HG03095 (cell line): ENCODE measurements around the gene NT5C1B.

Source experiments
- ATAC-seq: cut with Tn5 transposase; IDR thresholded peaks from one replicate; pipeline ENCODE4 v1.9.1; 2021; ENCODE audit warnings: moderate library complexity; ENCODE audit not compliant: unreplicated experiment

The NT5C1B gene

DNA sequence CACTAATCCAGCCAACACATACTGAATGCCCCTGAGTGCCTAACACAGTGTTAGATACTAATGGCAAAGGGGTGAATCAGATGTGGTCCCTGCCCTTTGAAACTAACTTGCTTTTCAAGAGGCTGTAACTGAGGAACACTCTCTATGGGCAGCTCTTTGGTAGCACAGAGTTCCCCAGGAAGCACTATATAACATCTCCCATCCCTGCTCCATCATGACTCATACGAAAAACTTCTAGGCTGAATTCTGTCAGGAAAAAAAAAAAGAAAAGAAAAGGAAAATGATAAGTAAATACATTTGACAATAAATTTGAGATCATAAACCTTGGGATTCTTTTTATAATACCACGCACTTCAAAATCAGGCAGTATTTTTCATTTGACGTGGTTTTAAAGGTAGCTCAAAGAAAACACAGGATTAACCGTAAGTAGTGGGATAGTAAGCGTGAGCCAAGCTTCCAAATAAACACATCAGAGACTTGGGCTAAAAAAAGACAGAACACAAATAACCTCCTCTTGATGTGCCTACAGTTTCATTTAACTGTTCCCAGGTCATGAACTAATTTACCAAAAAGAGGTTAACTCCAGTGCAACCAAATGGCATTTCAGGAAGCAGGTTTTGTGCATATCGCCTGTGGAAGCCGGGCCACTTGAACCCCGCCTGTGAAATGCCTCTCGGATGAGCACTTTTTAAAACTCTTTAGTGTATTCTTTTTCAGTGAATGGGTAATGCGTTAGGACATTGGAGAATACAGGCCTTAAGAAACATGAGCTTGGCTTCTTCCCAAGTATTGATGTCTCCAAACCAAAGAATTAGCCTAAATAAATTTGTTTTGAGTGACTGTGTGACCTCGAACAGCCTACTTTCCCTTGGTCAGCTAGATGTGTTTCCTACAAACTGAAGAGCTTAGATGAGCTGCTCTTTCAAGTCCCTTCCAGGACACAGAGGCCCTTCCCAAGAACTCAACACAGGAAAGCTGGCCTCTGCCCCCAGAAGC, 71.0 kb downstream of the NT5C1B start:
- no peak for ATAC-seq

DNA sequence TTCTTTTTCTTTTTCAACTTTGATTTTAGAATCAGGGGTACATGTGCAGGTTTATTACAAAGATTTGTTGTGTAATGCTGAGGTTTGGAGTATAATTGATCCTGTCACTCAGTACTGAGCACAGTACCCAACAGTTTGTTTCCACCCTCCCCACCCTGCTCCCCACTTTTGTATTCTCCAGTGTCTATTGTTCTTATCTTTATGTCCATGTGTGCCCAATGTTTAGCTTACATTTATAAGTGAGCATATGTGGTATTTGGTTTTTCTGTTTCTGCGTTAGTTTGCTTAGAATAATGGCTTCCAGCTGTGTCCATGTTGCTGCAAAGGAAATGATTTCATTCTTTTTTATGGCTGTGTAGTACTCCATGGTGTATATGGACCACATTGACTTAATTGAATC, 72.0 kb downstream of the NT5C1B start:
- no peak for ATAC-seq

DNA sequence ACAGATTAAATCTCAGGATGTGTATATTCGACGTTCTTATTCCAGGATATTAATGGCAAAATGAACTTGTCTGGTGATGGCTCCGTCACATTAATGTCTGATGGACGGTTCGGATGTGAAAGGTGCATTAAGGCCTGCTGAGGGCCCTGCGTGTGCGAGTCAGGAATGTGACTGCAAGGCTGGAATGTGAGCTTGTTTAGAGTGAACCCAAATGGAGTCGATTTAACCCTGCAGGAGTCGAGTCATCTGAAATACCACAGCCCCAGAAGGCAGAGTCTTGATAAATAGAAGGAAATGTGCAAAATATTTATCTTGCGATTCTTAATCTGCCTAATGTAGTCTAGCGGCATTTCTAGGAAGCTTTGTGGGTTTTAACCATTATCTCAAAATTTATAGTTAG, 73.3 kb downstream of the NT5C1B start:
- no peak for ATAC-seq

DNA sequence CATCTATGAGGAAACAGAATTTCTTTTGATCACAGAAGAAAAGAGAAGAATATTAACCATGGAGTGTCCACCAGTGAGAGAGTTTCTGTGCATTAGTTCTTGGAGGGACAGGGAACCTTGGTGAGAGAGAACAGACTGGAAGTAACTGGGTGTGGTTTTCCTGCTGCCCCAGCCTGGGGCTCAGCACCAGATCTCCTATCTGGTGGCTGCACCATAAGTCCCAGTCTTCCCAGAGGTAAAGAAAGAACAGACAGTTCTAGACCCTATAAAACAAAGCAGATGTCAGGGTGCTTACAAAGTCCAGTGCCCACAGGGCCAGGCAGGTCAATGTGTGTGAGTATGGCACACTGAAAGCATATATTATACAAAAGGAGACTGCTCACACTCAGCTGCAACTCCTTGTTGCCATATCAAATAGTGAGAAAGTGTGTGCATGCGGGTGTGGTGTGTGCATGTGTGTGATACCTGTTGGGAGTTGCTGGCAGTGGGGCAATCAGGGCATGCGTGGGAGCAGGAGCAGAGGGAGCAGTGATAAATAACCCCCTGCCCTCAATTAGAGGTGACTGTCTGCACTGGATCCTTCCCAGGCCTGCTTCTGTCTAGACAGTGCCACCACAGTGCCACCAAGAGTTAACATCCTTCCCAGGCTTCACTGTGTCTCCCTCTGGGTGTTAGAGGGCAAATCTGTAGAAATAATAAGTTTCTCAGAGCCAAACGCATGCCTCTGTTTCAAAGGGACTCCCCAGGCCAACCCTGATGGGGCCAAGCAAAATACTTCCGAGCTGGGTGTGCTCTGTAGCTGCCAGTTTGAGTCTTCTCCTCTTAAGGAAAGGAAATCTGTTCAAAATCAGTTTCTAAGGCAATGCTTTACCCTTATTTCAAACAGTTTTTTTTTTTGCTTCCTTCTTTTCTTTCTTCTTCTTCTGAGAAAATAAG, 74.6 kb downstream of the NT5C1B start:
- no peak for ATAC-seq
